BLaER1 treated with 17β-estradiol and CSF1 and Interleukin-3, amounts not matched to agents 10 nM and 100 nM (cell line): ENCODE results near the gene CA11.

Experiments used
- H3K27ac ChIP-seq, 11 experiments: shearing (Covaris generic); formaldehyde crosslinking; 2 replicates each; pipeline ENCODE4 v1.8.1; 2022
- H3K27me3 ChIP-seq, 11 experiments: shearing (Covaris generic); formaldehyde crosslinking; 2 replicates each; pipeline ENCODE4 v1.8.1; 2022
- H3K36me3 ChIP-seq, 11 experiments: shearing (Covaris generic); formaldehyde crosslinking; 2 replicates each; pipeline ENCODE4 v1.8.1; 2022
- H3K4me1 ChIP-seq, 10 experiments: shearing (Covaris generic); formaldehyde crosslinking; 2 replicates each; pipeline ENCODE4 v1.8.1; 2022
- H3K4me2 ChIP-seq, 11 experiments: shearing (Covaris generic); formaldehyde crosslinking; 2 replicates each; pipeline ENCODE4 v1.8.1; 2022
- H3K4me3 ChIP-seq, 10 experiments: shearing (Covaris generic); formaldehyde crosslinking; 2 replicates each; pipeline ENCODE4 v1.8.1; 2022
- H3K9ac ChIP-seq, 11 experiments: shearing (Covaris generic); formaldehyde crosslinking; 2 replicates each; pipeline ENCODE4 v1.8.1; 2022
- H3K9me3 ChIP-seq, 11 experiments: shearing (Covaris generic); formaldehyde crosslinking; replicated peaks in 1 of 11; 2 replicates each; pipeline ENCODE4 v1.8.1; 2022
- H4K20me1 ChIP-seq, 11 experiments: shearing (Covaris generic); formaldehyde crosslinking; 2 replicates each; pipeline ENCODE4 v1.8.1; 2022
- Cebpa-rat ChIP-seq, 11 experiments: shearing (Covaris generic); IDR thresholded peaks; 2 replicates each; pipeline ENCODE4 v1.8.1; 2022

CA11 gene

GRCh38 chr19:48588670-48589401 lies 57.2 kb downstream of the CA11 start:
- Histone ChIP-seq H3K4me3 (peak overlapping the region in 6 of 10 experiments; percentile 20 to 55 (median 36); a peak in 9 of 20 replicates), H3K27ac (peak overlapping the region in 4 of 11 experiments; percentile 20 to 42 (median 34); a peak in 6 of 22 replicates), H3K36me3 (no peaks in the 10 kb centered on the region), H3K4me1 (peaks cover 7 to 52% (median 25%) of the 10 kb centered on the region in 10 experiments), H3K9me3 (no peaks in the 10 kb centered on the region), H4K20me1 (no peaks in the 10 kb centered on the region), H3K4me2 (peak overlapping the region; percentile 17 to 65 (median 58); a peak in 21 of 22 replicates), H3K27me3 (no peaks in the 10 kb centered on the region), H3K9ac (peak overlapping the region in 8 of 11 experiments; percentile 12 to 62 (median 36); a peak in 10 of 22 replicates)
- no peak for TF ChIP-seq Cebpa-rat (IDR thresholded peaks at IDR 0.05)
